AG10803 (cell line): ENCODE measurements around the gene CYLD.

Experiments
- DNase-seq: peaks from one replicate; pipeline ENCODE4 v3.0.0; 2010; ENCODE audit warnings: low read depth
- H3K4me3 ChIP-seq: 2 replicates; pipeline ENCODE4 v1.5.1; 2011; ENCODE audit warnings: mild to moderate bottlenecking, low read length, control low read depth
- CTCF ChIP-seq: conservative IDR thresholded peaks from 2 replicates; pipeline ENCODE4 v1.5.1; 2011; ENCODE audit warnings: mild to moderate bottlenecking, low read length, control low read depth, inconsistent platforms

CYLD gene

GRCh38 chr16:50741781-50742575, at the start of gene CYLD:
TSS of gene CYLD (plus strand) at chr16:50742086. CDS start at chr16:50749699, 7,613 bp downstream.
- no peak for TF ChIP-seq CTCF
- H3K4me3 ChIP-seq, result peak within 1 kb of the TSS; percentile 80
- peak; percentile 100 for DNase-seq

GRCh38 chr16:50692644-50692998, 49.3 kb upstream of the CYLD start:
- DNase-seq, result no peak
- TF ChIP-seq CTCF, result no peak

GRCh38 chr16:50692999-50693781, 48.7 kb upstream of the CYLD start, which contains the start of gene NOD2:
TSS of gene NOD2 (plus strand) at chr16:50693606. CDS start at chr16:50699496, 5,890 bp downstream.
- no peak for TF ChIP-seq CTCF
- H3K4me3 ChIP-seq, result peak within 1 kb of the TSS; percentile 41
- peak; percentile 30 for DNase-seq

More at GRCh38 chr16:50692644-50692998, 49.3 kb upstream of the CYLD start:
- no peak overlapping the region for H3K4me3 ChIP-seq

GRCh38 chr16:50694206-50694605, 47.7 kb upstream of the CYLD start:
- TF ChIP-seq CTCF, result no peak
- no peak overlapping the region for H3K4me3 ChIP-seq
- DNase-seq, result no peak

- DNase-seq, result no peak
- H3K4me3 ChIP-seq, result no peak overlapping the region
- no peak for TF ChIP-seq CTCF
These were observed 46.6 kb upstream of the CYLD start for GRCh38 chr16:50695017-50696000.

- no peak for TF ChIP-seq CTCF
- DNase-seq, result no peak
- no peak overlapping the region for H3K4me3 ChIP-seq
These were observed 45.8 kb upstream of the CYLD start for GRCh38 chr16:50696126-50696525.
